RWPE1 (cell line): ENCODE results near the gene RFX2.
A peak's percentile ranks its signal among the peaks of the same experiment; 100 is the strongest.

ENCODE experiments used
- CTCF ChIA-PET: fragments of 350-600 bp; sonication (Branson Sonifier 250); formaldehyde crosslinking; extraction: SDS; loops from one replicate; lab custom pipeline; 2021; lab: Yijun Ruan, JAX
- POLR2A ChIA-PET: fragments of 400-600 bp; formaldehyde crosslinking; extraction: SDS; loops from one replicate; lab custom pipeline; 2020; ENCODE audit warnings: antibody characterized with exemption; ENCODE audit not compliant: low non-redundant PET; lab: Yijun Ruan, JAX
- DNase-seq: peaks from one replicate; pipeline ENCODE4 v3.0.0; 2012; ENCODE audit warnings: low spot score
- H3K27ac ChIP-seq: fragments of 450-650 bp; 2 replicates; pipeline ENCODE4 v1.5.1; 2017
- TF ChIP-seq, protein P1 (sequence below): fragments of 450-650 bp; conservative IDR thresholded peaks from 2 replicates; pipeline ENCODE4 v1.5.1; 2017; ENCODE audit warnings: low read depth, mild to moderate bottlenecking

The RFX2 gene

DNA sequence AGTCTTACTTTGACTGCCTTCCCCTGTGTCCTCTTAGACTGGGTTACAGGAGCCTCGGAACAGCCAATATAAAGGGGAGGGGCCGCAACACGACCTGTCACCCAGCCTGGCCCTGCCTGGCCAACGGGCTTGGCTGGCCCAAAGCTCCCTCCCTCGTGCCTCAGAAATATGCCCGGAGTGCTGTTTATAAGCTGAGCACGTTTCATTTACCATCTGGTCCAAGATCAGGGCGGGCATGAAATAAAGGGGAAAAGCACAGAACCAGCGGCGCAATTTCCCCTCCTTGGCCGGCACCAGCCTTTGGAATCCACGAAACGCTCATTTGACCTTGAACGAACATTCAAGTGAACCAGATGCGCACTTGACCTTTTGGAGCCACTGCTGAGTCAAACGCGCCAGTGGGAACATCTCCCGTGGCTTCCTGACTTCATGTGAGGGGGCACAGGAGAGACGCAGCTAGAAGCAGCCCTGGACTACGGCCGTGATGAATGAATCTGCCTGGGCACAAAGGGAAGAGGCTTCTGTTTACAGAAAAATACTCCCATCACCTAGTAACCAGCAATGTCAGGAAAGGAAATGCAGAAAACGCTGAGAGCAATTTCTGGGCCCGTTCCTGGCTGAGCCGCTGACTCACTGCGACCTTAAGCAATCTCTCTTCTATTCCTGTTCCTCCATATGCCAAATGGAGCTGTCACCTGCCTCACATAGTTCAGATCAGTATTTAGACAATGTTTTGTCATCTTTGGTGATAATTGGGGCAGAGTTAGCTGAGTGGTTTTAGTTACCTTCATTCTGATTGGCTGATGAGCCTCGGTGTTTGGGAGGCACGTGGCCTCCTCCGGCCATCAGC lies 53.3 kb downstream of the RFX2 start:
- ChIA-PET CTCF (interaction anchor here (0.6 to 2.4 kb wide), 7 partner anchors 8 to 1750 kb away, joined by 3 to 15 read pairs (median 3); no protein-coding TSS in a partner anchor), POLR2A (interaction anchor here (1.4 kb wide), 1 partner anchor 20 kb away, joined by 4 read pairs; no protein-coding TSS in a partner anchor)
- peak overlapping the region; percentile 100 for H3K27ac ChIP-seq
- DNase-seq, result peak; percentile 97
- TF ChIP-seq, protein P1, sequence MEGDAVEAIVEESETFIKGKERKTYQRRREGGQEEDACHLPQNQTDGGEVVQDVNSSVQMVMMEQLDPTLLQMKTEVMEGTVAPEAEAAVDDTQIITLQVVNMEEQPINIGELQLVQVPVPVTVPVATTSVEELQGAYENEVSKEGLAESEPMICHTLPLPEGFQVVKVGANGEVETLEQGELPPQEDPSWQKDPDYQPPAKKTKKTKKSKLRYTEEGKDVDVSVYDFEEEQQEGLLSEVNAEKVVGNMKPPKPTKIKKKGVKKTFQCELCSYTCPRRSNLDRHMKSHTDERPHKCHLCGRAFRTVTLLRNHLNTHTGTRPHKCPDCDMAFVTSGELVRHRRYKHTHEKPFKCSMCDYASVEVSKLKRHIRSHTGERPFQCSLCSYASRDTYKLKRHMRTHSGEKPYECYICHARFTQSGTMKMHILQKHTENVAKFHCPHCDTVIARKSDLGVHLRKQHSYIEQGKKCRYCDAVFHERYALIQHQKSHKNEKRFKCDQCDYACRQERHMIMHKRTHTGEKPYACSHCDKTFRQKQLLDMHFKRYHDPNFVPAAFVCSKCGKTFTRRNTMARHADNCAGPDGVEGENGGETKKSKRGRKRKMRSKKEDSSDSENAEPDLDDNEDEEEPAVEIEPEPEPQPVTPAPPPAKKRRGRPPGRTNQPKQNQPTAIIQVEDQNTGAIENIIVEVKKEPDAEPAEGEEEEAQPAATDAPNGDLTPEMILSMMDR, result no peak

DNA sequence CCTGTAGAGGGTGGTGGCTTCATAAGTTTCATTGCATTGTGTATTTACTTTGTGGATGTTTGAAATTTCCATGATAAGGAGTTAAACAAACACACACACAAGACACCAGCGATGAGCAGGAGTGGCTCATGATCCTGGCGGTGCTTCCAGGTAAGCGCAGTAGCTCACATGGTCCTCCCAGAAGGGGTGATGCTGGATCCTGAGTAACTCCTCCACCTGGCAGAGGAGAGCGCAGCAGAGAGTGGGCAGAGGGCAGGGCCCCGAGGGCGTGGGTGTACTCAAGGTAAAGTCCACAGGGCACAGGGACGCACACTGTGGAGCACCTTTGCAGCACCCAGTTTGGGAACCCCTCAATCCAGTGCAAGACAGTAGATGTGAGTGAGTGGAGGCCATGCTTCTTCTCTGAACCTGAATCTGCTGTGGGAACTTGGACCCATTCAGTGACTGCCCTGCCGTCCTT lies 54.0 kb downstream of the RFX2 start:
- CTCF ChIA-PET, result interaction anchor here (2.4 kb wide), 1 partner anchor 69 kb away, joined by 15 read pairs; no protein-coding TSS in a partner anchor
- TF ChIP-seq, protein P1, result no peak
- POLR2A ChIA-PET, result no interaction called here
- H3K27ac ChIP-seq, result peak overlapping the region; percentile 100
- no peak for DNase-seq

DNA sequence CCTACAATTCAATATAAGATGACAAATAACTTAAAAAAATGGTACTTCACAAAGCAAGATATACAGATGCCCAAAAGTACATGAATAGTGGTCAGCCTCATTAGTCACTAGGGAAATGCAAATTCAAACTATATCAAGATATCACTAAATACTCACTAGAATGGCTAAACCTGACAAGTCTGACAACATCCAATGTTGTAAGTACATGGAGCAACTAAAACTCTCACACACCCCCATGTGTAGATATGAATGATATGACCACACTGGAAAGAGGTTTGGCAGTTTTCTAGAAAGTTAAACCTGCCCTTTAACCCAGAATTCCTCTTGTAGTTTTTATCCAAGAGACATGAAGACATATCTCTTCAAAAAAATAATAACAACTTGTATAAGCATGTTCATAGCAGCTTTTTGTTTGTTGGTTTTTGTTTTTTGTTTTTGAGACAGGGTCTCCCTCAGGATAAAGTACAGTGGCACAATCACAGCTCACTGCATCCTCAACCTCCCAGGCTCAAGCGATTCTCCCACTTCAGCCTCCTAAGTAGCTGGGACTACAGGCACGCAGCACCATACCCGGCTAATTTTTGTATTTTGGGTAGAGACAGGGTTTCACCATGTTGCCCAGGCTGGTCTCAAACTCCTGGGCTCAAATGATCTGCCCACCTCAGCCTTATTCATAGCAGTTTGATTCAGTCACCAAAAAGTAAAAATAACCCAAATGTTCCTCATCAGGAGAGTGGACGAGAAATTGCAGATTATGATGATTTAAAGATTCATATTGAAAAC lies 55.1 kb downstream of the RFX2 start:
- TF ChIP-seq, protein P1, result no peak
- POLR2A ChIA-PET, result no interaction called here
- no peak for DNase-seq
- CTCF ChIA-PET, result interaction anchor here (1.6 kb wide), 1 partner anchor 70 kb away, joined by 9 read pairs; no protein-coding TSS in a partner anchor
- peak overlapping the region; percentile 100 for H3K27ac ChIP-seq

DNA sequence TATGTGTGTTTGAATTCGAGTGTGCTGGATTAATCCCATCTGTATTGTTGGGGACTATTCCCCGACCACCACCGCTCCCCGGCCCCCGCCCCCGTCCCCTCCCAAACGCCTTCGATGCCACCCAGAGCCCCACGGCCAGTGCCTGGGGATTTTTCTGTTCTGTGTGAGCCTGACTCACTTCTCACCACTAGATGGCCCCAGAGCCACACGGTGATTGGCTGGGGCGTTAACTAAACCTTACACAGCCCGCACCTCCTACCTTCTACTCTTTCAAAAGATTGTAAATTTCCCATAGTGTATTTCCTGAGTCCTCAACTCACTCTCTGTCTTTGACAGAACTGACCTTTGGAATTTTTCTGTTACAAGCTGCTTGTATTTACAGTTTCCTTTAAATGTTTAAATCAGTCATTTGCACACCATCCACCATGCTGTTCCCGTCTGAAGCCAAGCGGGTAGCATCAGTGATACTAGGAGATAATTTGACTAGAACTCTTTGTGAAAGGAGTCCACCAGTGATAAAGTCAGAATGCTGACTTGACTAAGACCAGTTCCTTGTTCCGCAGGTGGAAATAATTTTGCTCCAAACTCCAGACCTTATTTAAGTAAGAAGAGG lies 61.4 kb downstream of the RFX2 start:
- H3K27ac ChIP-seq, result peak overlapping the region; percentile 55
- ChIA-PET POLR2A (no interaction called here), CTCF (interaction anchor here (0.6 to 2.4 kb wide), 24 partner anchors 8 to 270 kb away, joined by 3 to 39 read pairs (median 4); partner anchors contain the start of gene RANBP3)
- DNase-seq, result peak; percentile 83
- TF ChIP-seq, protein P1, result peak; percentile 91

DNA sequence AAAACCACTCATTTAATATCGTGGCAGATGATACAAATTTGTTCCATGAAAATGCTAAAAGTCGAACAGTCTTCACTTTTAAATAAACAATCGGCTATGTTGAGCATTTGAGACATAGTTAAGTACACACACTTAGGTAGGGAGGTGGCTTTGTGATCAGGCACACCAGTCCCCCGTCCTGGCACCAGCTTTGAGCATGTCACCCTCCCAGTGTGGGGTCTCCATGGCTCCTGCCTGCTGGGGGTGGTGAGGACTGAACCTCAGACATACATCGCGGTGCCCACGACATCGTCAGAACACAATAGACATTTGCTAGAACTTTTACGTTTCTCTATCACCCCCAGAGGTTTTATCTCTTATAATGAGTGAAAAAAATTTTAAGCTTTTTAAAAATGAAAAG lies 62.0 kb downstream of the RFX2 start:
- CTCF ChIA-PET, result interaction anchor here (0.6 to 2.4 kb wide), 21 partner anchors 9 to 270 kb away, joined by 3 to 39 read pairs (median 4); partner anchors contain the start of gene RANBP3
- DNase-seq, result no peak
- peak overlapping the region; percentile 55 for H3K27ac ChIP-seq
- POLR2A ChIA-PET, result no interaction called here
- TF ChIP-seq, protein P1, result no peak
